Ishikawa (cell line): ENCODE results near the gene TNPO2.

Experiments used
- CEBPB ChIP-seq: IDR thresholded peaks from 2 replicates; pipeline ENCODE4 v1.6.1; 2012
- CREB1 ChIP-seq: IDR thresholded peaks from 2 replicates; pipeline ENCODE4 v1.6.1; 2012; ENCODE audit warnings: low read depth
- EP300 ChIP-seq: IDR thresholded peaks from 2 replicates; pipeline ENCODE4 v1.6.1; 2012; ENCODE audit warnings: borderline replicate concordance
- MAX ChIP-seq: IDR thresholded peaks from 2 replicates; pipeline ENCODE4 v1.6.1; 2012
- NFIC ChIP-seq: IDR thresholded peaks from 2 replicates; pipeline ENCODE4 v1.6.1; 2012
- RAD21 ChIP-seq: IDR thresholded peaks from 2 replicates; pipeline ENCODE4 v1.6.1; 2012; ENCODE audit warnings: low read depth
- TAF1 ChIP-seq: IDR thresholded peaks from 2 replicates; pipeline ENCODE4 v1.6.1; 2012; ENCODE audit warnings: low read depth, mild to moderate bottlenecking
- USF1 ChIP-seq: IDR thresholded peaks from 2 replicates; pipeline ENCODE4 v1.6.1; 2012
- YY1 ChIP-seq: IDR thresholded peaks from 2 replicates; pipeline ENCODE4 v1.6.1; 2012; ENCODE audit warnings: low read depth

GRCh38 chr19:12723381-12723640 is 421 bp downstream of the TNPO2 start:
- no peak for TF ChIP-seq CEBPB
- no peak for TF ChIP-seq RAD21
- no peak for TF ChIP-seq EP300
- no peak for TF ChIP-seq MAX
- TF ChIP-seq NFIC, result no peak
- TF ChIP-seq CREB1, result no peak
- no peak for TF ChIP-seq YY1
- TF ChIP-seq USF1, result no peak
- no peak for TF ChIP-seq TAF1
